Measurements from ENCODE around the gene SPHK1. TPM values are rescaled to one million over a fixed set of nuclear protein-coding genes. Genes with fewer than 3 reads are reported as not detected.
"Not testable (repeated sequence)": the region's sequence is repeated elsewhere in the genome, so short reads cannot be mapped to it uniquely, and the experiment has no call there.

The SPHK1 gene
- total RNA-seq, 2 donors from 2014 or later: 12.2 to 46.5 TPM

DNA sequence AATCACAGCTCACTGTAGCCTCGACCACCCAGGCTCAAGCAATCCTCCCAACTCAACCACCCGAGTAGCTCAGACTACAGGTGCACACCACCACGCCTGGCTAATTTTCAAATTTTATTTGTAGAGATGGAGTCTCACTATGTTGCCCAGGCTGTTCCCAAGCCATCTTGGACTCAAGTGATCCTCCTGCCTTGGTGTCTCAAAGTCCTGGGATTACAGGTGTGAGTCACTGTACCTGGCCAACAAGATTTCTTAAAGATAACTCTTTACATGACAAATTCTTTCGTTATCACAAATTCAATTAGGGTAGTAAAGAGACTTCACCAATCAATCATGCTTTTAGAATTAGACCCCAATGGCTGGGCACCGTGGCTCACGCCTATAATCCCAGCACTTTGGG lies 43.1 kb upstream of the SPHK1 start:
- no peak for DNase-seq
- no peak overlapping the region for H3K4me3 ChIP-seq
- ATAC-seq: no peak
- 87 to 90% methylated on average over 6 of the region's 6 CpGs for WGBS, 2 donors
- H3K36me3 ChIP-seq (replicated peaks in 1 of 2; ENCODE audit: insufficient read depth in 1 of 2, low read depth in 2 of 2): peaks cover 0 to 4% of the 10 kb centered on the region in 2 donors
- intact Hi-C loops (cut with DNase I): no loop called here
- TF ChIP-seq, protein P1, sequence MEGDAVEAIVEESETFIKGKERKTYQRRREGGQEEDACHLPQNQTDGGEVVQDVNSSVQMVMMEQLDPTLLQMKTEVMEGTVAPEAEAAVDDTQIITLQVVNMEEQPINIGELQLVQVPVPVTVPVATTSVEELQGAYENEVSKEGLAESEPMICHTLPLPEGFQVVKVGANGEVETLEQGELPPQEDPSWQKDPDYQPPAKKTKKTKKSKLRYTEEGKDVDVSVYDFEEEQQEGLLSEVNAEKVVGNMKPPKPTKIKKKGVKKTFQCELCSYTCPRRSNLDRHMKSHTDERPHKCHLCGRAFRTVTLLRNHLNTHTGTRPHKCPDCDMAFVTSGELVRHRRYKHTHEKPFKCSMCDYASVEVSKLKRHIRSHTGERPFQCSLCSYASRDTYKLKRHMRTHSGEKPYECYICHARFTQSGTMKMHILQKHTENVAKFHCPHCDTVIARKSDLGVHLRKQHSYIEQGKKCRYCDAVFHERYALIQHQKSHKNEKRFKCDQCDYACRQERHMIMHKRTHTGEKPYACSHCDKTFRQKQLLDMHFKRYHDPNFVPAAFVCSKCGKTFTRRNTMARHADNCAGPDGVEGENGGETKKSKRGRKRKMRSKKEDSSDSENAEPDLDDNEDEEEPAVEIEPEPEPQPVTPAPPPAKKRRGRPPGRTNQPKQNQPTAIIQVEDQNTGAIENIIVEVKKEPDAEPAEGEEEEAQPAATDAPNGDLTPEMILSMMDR (IDR thresholded peaks at IDR 0.05): no peak
- TF ChIP-seq POLR2A (IDR thresholded peaks at IDR 0.05): no peak
- H3K27ac ChIP-seq: no peak overlapping the region
- H3K9me3 ChIP-seq: no peaks in the 10 kb centered on the region
- H3K4me1 ChIP-seq: no peaks in the 10 kb centered on the region
- no peaks in the 10 kb centered on the region for H3K27me3 ChIP-seq

DNA sequence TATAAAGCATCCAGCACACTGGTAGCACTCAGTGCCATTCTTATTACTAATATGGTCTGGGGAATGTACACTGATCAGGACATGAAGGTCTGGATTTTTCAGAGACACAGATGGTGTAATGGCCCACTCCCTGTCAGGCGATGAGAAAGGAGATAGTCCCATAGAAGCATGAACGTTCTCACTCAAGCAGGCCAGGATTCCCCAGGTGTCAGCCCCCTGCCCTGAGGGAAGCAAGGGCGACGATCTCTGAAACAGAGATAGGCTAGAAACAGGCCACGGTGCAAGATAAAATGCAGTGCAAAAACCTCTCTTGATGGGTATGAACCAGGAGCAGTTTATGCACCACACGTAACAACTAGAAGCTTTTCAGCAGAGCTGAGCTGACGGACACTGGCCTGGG lies 41.3 kb upstream of the SPHK1 start:
- H3K4me1 ChIP-seq: no peaks in the 10 kb centered on the region
- H3K27me3 ChIP-seq: no peaks in the 10 kb centered on the region
- TF ChIP-seq, protein P1 (IDR thresholded peaks at IDR 0.05): no peak
- TF ChIP-seq POLR2A (IDR thresholded peaks at IDR 0.05): no peak
- ATAC-seq (no peak), DNase-seq (no peak)
- H3K4me3 ChIP-seq: no peak overlapping the region
- intact Hi-C loops (cut with DNase I): no loop called here
- 85 to 92% methylated on average over 7 of the region's 7 CpGs for WGBS, 2 donors
- no peak overlapping the region for H3K27ac ChIP-seq
- no peaks in the 10 kb centered on the region for H3K9me3 ChIP-seq
- peaks cover 0 to 7% of the 10 kb centered on the region in 2 donors for H3K36me3 ChIP-seq (replicated peaks in 1 of 2; ENCODE audit: insufficient read depth in 1 of 2, low read depth in 2 of 2)

DNA sequence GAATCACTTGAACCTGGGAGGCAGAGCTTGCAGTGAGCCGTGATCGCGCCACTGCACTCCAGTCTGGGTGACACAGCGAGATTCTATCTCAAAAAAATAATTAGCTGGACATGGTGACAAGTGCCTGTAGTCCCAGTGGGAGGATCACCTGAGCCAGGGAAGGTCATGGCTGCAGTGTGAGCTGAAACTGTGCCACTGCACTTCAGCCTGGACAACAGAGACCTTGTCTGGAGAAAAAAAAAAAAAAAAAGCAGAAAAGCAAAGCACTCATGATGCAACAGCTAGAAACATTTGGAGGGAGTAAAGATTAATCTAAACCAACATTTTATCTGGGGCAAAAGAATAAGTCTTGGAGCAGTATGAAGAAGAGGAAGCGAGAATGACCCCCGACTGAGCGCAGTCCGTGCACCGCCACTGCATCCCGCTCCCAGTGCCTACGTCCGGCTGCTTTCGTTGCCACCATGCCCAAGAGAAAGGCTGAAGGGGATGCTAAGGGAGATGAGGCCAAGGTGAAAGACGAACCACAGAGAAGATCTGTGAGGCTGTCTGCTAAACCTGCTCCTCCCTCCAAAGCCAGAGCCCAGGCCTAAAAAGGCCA lies 38.9 kb upstream of the SPHK1 start:
- H3K36me3 ChIP-seq (replicated peaks in 1 of 2; ENCODE audit: insufficient read depth in 1 of 2, low read depth in 2 of 2): peaks cover 0 to 7% of the 10 kb centered on the region in 2 donors

DNA sequence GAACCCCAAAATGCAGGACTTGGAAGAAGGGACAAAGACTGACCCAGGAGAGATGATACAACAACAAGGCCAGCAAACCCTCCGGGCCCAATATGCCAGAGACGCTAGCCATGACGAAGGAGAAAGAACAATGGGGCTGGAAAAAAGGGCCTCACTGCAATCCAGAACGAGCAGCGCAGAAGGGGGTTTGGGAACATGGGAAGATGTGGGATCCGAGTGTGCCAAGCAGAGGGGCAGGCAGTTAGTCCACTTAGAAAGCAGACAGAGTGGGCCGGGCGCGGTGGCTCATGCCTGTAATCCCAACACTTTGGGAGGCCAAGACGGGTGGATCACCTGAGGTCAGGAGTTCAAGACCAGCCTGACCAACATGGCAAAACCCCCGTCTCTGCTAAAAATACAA lies 37.5 kb upstream of the SPHK1 start:
- WGBS, 2 donors: 95 to 96% methylated on average over 10 to 11 of the region's 11 CpGs
- H3K4me3 ChIP-seq; H3K36me3 ChIP-seq (replicated peaks in 1 of 2; ENCODE audit: insufficient read depth in 1 of 2, low read depth in 2 of 2); intact Hi-C loops (cut with DNase I); H3K27me3 ChIP-seq; H3K4me1 ChIP-seq; H3K27ac ChIP-seq; DNase-seq; H3K9me3 ChIP-seq; ATAC-seq: not testable (repeated sequence)

More for the DNA sequence above, 38.9 kb upstream of the SPHK1 start:
- TF ChIP-seq, protein P1 (IDR thresholded peaks at IDR 0.05): no peak
- no peak for TF ChIP-seq POLR2A (IDR thresholded peaks at IDR 0.05)
- WGBS, 2 donors: 68 to 85% methylated on average over 14 of the region's 14 CpGs
- Histone ChIP-seq H3K4me3 (no peak overlapping the region), H3K4me1 (no peaks in the 10 kb centered on the region), H3K9me3 (no peaks in the 10 kb centered on the region), H3K27ac (peak overlapping the region in 1 of 4 donors; percentile 32), H3K27me3 (no peaks in the 10 kb centered on the region)
- DNase-seq: peak in 1 of 4 donors; percentile 20
- intact Hi-C loops (cut with DNase I): no loop called here
- peak; percentile 45 for ATAC-seq

DNA sequence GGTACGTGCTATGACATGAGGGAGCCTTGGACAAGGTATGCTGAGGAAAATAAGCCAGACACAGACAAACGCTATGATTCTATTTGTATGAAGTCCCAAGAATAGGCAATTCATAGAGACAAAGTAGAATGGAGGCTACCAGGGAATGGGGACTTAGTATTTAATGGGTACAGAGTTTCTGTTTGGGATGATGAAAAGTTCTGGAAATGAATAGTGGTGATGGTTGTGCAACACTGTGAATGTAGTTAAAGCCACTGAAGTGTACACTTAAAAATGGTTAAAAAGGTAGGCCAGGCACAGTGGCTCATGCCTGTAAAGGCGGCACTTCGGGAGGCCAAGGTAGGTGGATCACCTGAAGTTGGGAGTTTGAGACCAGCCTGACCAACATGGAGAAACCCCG lies 33.9 kb upstream of the SPHK1 start:
- no peaks in the 10 kb centered on the region for H3K9me3 ChIP-seq
- no peak for TF ChIP-seq POLR2A (IDR thresholded peaks at IDR 0.05)
- TF ChIP-seq, protein P1 (IDR thresholded peaks at IDR 0.05): no peak
- WGBS, 2 donors: 92 to 95% methylated on average over 5 of the region's 5 CpGs
- ATAC-seq (no peak), DNase-seq (no peak)
- no peak overlapping the region for H3K27ac ChIP-seq
- H3K27me3 ChIP-seq: no peaks in the 10 kb centered on the region
- intact Hi-C loops (cut with DNase I): no loop called here
- peaks cover 0 to 3% of the 10 kb centered on the region in 2 donors for H3K36me3 ChIP-seq (replicated peaks in 1 of 2; ENCODE audit: insufficient read depth in 1 of 2, low read depth in 2 of 2)
- H3K4me3 ChIP-seq: no peak overlapping the region
- peaks cover 19% of the 10 kb centered on the region for H3K4me1 ChIP-seq

Data from body of pancreas (tissue), 4 donors.